Measurements from ENCODE around the gene MTCL1.

The MTCL1 gene

DNA sequence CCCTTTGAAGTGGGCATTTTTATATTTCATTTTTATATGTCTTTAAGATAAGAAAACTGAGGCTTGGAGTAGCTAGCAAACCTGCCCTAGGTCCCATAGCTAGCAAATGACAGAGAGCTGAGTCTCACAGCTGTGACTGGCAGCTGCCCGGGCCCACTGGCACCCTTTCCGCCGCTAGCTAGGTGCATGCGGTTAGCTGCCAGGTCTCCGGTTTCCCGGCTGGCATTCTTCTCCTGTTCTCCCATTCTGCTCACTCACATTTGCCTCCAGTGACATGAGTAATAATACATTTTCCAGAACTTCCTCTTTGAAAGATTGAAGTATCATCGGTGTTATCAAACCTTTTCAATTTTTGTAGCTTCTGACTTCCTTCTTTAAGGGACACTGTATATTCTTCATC lies 38.7 kb downstream of the MTCL1 start:
- no peak for TF ChIP-seq CTCF (IDR thresholded peaks at IDR 0.05; ENCODE audit: low read depth, low read length)
- no peak for DNase-seq (ENCODE audit: extremely low read depth, low read depth)

GRCh38 chr18:8744656-8745055 lies 39.3 kb downstream of the MTCL1 start:
- TF ChIP-seq CTCF (IDR thresholded peaks at IDR 0.05; ENCODE audit: low read depth, low read length), result no peak

GRCh38 chr18:8745355-8746014 lies 40.1 kb downstream of the MTCL1 start:
- TF ChIP-seq CTCF (IDR thresholded peaks at IDR 0.05; ENCODE audit: low read depth, low read length), result no peak
- DNase-seq (ENCODE audit: extremely low read depth, low read depth), result no peak

More at GRCh38 chr18:8744656-8745055, 39.3 kb downstream of the MTCL1 start:
- no peak for DNase-seq (ENCODE audit: extremely low read depth, low read depth)

GRCh38 chr18:8747440-8747937 lies 42.1 kb downstream of the MTCL1 start:
- peak; percentile 83 for DNase-seq (ENCODE audit: extremely low read depth, low read depth)
- no peak for TF ChIP-seq CTCF (IDR thresholded peaks at IDR 0.05; ENCODE audit: low read depth, low read length)

- no peak for TF ChIP-seq CTCF (IDR thresholded peaks at IDR 0.05; ENCODE audit: low read depth, low read length)
- no peak for DNase-seq (ENCODE audit: extremely low read depth, low read depth)
Observed at GRCh38 chr18:8749492-8749891, 44.1 kb downstream of the MTCL1 start.

DNA sequence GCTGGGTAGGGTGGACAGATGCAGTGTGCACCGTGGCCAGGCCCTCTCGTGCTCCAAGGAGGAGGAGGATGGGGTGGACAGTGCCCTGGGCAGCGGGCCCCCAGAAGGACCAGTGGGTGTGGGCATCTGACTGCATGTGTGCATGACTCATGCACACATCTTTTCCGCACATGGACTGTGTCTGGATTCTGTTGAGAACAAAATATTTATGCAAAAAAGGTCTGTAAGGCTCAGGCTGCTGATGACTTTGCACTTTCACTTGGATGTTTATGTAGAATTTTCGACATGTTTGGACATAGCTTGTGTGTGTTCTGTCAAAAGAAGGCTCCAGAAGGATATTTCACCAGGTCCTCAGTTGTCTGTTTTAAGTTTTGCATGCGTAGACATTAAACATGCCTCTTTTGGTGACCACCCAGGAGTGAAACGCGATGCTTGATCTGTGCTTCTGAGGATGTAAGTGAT lies 45.6 kb downstream of the MTCL1 start:
- TF ChIP-seq CTCF (IDR thresholded peaks at IDR 0.05; ENCODE audit: low read depth, low read length), result no peak
- DNase-seq (ENCODE audit: extremely low read depth, low read depth), result peak; percentile 80

DNA sequence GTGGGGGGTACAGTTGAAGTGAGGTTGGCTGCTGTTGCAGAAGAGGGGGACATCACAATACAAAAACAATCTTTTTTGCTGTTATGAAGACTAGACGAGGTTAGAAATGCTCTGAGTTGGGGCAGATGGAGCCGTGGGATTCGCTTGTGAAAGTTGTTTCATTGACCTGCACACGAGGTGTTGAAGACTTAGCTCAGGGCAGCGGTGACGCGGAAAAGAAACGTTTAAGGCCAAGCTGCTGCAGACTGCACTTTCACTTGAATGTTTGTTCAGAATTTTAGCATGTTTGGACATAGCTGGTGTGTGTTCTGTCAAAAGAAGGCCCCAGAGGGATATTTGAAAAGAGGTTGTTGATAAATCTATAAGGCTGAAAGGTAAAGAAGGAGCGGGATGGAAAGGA lies 46.3 kb downstream of the MTCL1 start:
- DNase-seq (ENCODE audit: extremely low read depth, low read depth), result no peak
- no peak for TF ChIP-seq CTCF (IDR thresholded peaks at IDR 0.05; ENCODE audit: low read depth, low read length)

All from AG09319 (cell line).